HEK293T (cell line): Measurements from ENCODE around the gene EFCAB11.

Experiments used
- FOXM1 ChIP-seq: fragments of 450-650 bp; IDR thresholded peaks from 2 replicates; pipeline ENCODE4 v1.6.1; 2017; ENCODE audit warnings: mild to moderate bottlenecking, borderline replicate concordance
- HDGF ChIP-seq: fragments of 450-650 bp; IDR thresholded peaks from 2 replicates; pipeline ENCODE4 v1.6.1; 2017; ENCODE audit warnings: antibody characterized with exemption, borderline replicate concordance
- L3MBTL2 ChIP-seq: fragments of 450-650 bp; conservative IDR thresholded peaks from 2 replicates; pipeline ENCODE4 v1.6.1; 2016; ENCODE audit warnings: mild to moderate bottlenecking
- SP1 ChIP-seq: fragments of 450-650 bp; IDR thresholded peaks from 2 replicates; pipeline ENCODE4 v1.6.1; 2017
- SUZ12 ChIP-seq: fragments of 450-650 bp; IDR thresholded peaks from 2 replicates; pipeline ENCODE4 v1.6.1; 2016; ENCODE audit warnings: mild to moderate bottlenecking

GRCh38 chr14:89865153-89865552 lies 89.4 kb downstream of the EFCAB11 start:
- TF ChIP-seq L3MBTL2: no peak
- TF ChIP-seq HDGF: no peak
- TF ChIP-seq SUZ12: no peak
- TF ChIP-seq FOXM1: no peak
- TF ChIP-seq SP1: no peak
